ENCODE measurements around the gene C4orf50.

C4orf50 gene

DNA sequence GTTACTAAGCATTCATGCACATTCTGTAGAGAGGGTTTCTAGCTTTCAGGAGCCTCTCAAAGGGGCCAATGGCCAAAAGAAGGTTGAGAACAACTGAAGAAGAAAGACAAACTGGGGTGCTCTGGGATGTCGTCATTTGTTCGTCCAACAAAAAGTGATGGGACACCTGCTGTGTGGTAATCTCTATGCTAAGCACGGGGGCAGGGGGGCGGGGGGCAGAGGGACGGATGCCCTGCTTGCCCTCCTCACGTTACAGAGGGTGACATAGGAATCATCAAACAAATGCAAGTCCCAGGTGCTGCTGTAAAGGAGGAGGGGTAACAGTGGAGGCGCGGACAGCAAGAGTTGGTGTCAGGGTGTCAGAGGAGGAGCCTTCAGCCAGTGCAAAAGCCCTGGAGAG lies 112.5 kb downstream of the C4orf50 start:
- no peak overlapping the region for H3K4me2 ChIP-seq (ENCODE audit: low read depth, low read length, poor library complexity, severe bottlenecking)

DNA sequence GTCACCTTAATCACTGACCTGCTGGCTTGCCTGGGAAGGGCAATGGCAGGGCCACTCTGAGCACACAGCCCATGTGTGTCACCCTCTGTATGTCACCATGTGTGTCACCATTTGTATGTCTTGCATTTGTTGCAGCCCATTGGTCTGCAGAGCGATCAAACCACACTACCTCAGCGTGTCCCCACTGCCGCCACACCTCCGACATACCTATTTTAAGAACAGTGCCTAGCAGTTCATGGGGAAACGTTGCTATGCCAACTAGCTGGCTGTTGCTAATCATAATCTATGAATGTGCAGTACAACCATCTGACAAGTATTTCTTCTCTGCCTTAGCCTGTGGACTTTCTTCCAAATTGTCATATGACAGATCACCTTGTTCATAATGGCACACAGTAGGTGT lies 117.4 kb downstream of the C4orf50 start:
- H2AFZ ChIP-seq (ENCODE audit: low read depth, low read length, severe bottlenecking) = no peak overlapping the region
- H3K4me3 ChIP-seq (ENCODE audit: insufficient read depth, low read length, poor library complexity, severe bottlenecking) = no peak overlapping the region
- no peak overlapping the region for H3K27ac ChIP-seq (ENCODE audit: low read depth, low read length)
- no peaks in the 10 kb centered on the region for H3K9me3 ChIP-seq (ENCODE audit: insufficient read depth, low read length)
- H3K9me2 ChIP-seq (replicated peaks; ENCODE audit: insufficient read depth, low read length) = no peaks in the 10 kb centered on the region
- H4K20me1 ChIP-seq (ENCODE audit: low read depth, low read length) = no peaks in the 10 kb centered on the region
- no peak overlapping the region for H3K4me2 ChIP-seq (ENCODE audit: low read depth, low read length, poor library complexity, severe bottlenecking)
- TF ChIP-seq, protein P1, sequence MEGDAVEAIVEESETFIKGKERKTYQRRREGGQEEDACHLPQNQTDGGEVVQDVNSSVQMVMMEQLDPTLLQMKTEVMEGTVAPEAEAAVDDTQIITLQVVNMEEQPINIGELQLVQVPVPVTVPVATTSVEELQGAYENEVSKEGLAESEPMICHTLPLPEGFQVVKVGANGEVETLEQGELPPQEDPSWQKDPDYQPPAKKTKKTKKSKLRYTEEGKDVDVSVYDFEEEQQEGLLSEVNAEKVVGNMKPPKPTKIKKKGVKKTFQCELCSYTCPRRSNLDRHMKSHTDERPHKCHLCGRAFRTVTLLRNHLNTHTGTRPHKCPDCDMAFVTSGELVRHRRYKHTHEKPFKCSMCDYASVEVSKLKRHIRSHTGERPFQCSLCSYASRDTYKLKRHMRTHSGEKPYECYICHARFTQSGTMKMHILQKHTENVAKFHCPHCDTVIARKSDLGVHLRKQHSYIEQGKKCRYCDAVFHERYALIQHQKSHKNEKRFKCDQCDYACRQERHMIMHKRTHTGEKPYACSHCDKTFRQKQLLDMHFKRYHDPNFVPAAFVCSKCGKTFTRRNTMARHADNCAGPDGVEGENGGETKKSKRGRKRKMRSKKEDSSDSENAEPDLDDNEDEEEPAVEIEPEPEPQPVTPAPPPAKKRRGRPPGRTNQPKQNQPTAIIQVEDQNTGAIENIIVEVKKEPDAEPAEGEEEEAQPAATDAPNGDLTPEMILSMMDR (IDR thresholded peaks at IDR 0.05; ENCODE audit: insufficient read depth, low read length, poor library complexity, severe bottlenecking) = no peak
- TF ChIP-seq EZH2phosphoT487 (conservative IDR thresholded peaks at IDR 0.05; ENCODE audit: low read length) = no peak
- no peak overlapping the region for H3K9ac ChIP-seq (ENCODE audit: low read length)
- no peaks in the 10 kb centered on the region for H3K79me2 ChIP-seq (ENCODE audit: insufficient read depth, low read length)
- H3K36me3 ChIP-seq (ENCODE audit: low read length) = no peaks in the 10 kb centered on the region
- no peaks in the 10 kb centered on the region for H3K27me3 ChIP-seq (ENCODE audit: low read length)
- no peaks in the 10 kb centered on the region for H3F3A ChIP-seq (ENCODE audit: insufficient read depth)

More for the DNA sequence above, 112.5 kb downstream of the C4orf50 start:
- Histone ChIP-seq H2AFZ (ENCODE audit: low read depth, low read length, severe bottlenecking) (no peak overlapping the region), H3K36me3 (ENCODE audit: low read length) (no peaks in the 10 kb centered on the region), H3K9me2 (replicated peaks; ENCODE audit: insufficient read depth, low read length) (no peaks in the 10 kb centered on the region), H3K9ac (ENCODE audit: low read length) (no peak overlapping the region), H3K4me3 (ENCODE audit: insufficient read depth, low read length, poor library complexity, severe bottlenecking) (no peak overlapping the region), H3K79me2 (ENCODE audit: insufficient read depth, low read length) (no peaks in the 10 kb centered on the region), H3K27me3 (ENCODE audit: low read length) (no peaks in the 10 kb centered on the region), H3F3A (ENCODE audit: insufficient read depth) (no peaks in the 10 kb centered on the region), H4K20me1 (ENCODE audit: low read depth, low read length) (no peaks in the 10 kb centered on the region), H3K27ac (ENCODE audit: low read depth, low read length) (no peak overlapping the region), H3K9me3 (ENCODE audit: insufficient read depth, low read length) (no peaks in the 10 kb centered on the region)
- TF ChIP-seq EZH2phosphoT487 (conservative IDR thresholded peaks at IDR 0.05; ENCODE audit: low read length) = no peak
- TF ChIP-seq, protein P1 (IDR thresholded peaks at IDR 0.05; ENCODE audit: insufficient read depth, low read length, poor library complexity, severe bottlenecking) = no peak

DNA sequence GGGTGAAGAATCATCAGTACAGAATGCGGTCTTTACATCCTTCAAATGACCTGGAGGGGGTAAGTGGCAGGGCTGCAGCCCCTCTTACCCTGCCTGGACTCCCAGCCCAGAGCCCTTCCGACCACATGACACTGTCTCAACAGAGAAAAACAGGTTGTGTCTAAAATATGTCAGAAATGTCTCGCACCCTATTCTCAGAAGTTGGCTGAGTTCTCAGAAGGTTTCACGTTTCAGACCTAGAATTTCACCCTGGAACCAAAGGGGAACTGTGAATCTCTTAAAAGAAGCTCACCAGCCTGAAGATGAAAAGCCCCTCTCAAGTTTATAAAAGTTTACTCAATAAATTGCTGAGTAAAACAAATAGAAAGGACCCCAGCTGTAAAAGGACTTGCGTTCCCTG lies 118.3 kb downstream of the C4orf50 start:
- no peaks in the 10 kb centered on the region for H4K20me1 ChIP-seq (ENCODE audit: low read depth, low read length)
- H2AFZ ChIP-seq (ENCODE audit: low read depth, low read length, severe bottlenecking) = no peak overlapping the region
- H3K4me2 ChIP-seq (ENCODE audit: low read depth, low read length, poor library complexity, severe bottlenecking) = no peak overlapping the region
- no peaks in the 10 kb centered on the region for H3K9me3 ChIP-seq (ENCODE audit: insufficient read depth, low read length)
- no peak overlapping the region for H3K27ac ChIP-seq (ENCODE audit: low read depth, low read length)
- H3F3A ChIP-seq (ENCODE audit: insufficient read depth) = no peaks in the 10 kb centered on the region
- TF ChIP-seq EZH2phosphoT487 (conservative IDR thresholded peaks at IDR 0.05; ENCODE audit: low read length) = no peak
- TF ChIP-seq, protein P1 (IDR thresholded peaks at IDR 0.05; ENCODE audit: insufficient read depth, low read length, poor library complexity, severe bottlenecking) = no peak
- H3K9ac ChIP-seq (ENCODE audit: low read length) = no peak overlapping the region
- no peaks in the 10 kb centered on the region for H3K9me2 ChIP-seq (replicated peaks; ENCODE audit: insufficient read depth, low read length)
- no peaks in the 10 kb centered on the region for H3K79me2 ChIP-seq (ENCODE audit: insufficient read depth, low read length)
- H3K36me3 ChIP-seq (ENCODE audit: low read length) = no peaks in the 10 kb centered on the region
- H3K4me3 ChIP-seq (ENCODE audit: insufficient read depth, low read length, poor library complexity, severe bottlenecking) = no peak overlapping the region
- no peaks in the 10 kb centered on the region for H3K27me3 ChIP-seq (ENCODE audit: low read length)

Measured in SU-DHL-6 (cell line).